CD4-positive, alpha-beta T cell treated with Interleukin-17A for 1 hour (primary cell): Measurements from ENCODE around the gene SCAF11.

Experiments
- DNase-seq: peaks from one replicate; pipeline ENCODE4 v3.0.0-alpha.2; 2020

Gene SCAF11

GRCh38 chr12:45981075-45981837, 9.1 kb downstream of the SCAF11 start:
- no peak for DNase-seq

DNA sequence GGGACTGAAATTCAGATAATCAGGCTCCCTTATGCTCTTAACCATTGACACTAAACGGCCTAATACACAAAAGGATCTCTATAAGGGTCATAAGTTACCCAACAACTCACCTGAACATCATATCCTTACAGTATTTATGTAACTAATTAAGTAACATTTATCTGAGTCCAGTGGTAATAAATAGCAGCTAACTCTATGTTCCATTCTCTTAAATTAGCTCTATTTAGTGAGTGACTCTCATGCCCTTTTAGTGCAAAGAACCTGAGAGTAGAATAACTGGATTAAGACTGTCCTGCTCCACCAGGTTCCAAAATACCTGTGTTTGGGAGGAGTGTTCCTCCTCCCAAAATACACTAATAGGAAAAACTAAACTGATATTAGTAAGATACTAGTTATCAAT, 9.8 kb downstream of the SCAF11 start:
- DNase-seq: no peak

DNA sequence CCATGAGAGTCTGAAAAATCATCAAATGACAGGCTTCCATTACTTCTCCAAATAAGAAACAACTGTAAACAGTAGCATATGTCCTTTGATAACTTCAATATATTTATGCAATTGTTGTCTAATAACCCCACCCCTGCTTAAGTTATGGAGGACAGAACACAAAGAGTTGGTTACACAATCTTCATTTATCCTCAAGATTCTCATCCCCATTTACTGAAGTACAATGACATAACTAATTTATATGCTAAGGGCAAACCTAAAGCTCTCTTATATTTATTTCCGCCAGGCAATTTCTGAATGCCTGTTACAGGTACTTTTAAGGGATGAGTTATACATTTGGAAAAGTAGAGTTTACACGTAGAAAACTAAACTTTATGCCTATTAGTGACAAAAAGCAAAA, 12.3 kb downstream of the SCAF11 start:
- DNase-seq: no peak

GRCh38 chr12:45977620-45978019, 12.8 kb downstream of the SCAF11 start:
- DNase-seq: no peak

GRCh38 chr12:45975506-45975905, 14.9 kb downstream of the SCAF11 start:
- DNase-seq: no peak

DNA sequence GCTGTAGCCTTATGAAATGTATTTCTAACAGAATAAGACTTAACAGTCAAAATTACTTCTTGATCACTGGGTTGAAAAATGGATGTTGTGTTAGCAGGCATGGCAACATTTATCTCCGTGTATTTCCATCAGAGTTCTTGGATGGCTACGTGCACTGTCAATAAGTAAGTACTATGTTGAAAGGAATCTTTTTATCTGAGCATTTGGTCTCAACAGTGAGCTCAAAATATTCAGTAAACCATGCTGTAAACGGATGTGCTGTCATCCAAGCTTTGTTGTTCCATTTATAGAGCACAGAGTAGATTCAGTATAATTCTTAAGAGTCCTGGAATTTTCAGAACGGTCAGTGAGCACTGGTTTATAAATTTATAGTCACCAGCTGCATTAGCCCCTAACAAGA, 15.5 kb downstream of the SCAF11 start:
- DNase-seq: no peak

GRCh38 chr12:45974171-45974719, 16.1 kb downstream of the SCAF11 start:
- DNase-seq: no peak

DNA sequence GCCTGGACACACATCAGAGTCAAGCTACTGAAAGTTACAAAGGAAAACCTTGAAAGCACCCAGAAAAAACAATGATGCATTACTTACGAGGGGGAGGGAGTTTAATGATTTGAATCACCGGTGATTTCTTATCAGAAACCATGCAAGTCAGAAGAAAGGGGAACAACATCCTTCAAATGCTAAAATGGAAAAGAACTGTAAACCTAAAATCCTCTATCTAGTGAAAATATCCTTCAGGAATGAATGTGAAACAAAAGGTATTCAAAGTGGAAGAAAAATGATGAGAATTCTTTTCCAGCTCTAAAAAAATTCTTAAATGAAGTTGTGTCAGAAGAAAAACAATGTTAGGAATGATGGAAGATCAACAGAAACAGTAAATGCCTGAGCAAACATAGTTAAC, 16.8 kb downstream of the SCAF11 start:
- DNase-seq: no peak

DNA sequence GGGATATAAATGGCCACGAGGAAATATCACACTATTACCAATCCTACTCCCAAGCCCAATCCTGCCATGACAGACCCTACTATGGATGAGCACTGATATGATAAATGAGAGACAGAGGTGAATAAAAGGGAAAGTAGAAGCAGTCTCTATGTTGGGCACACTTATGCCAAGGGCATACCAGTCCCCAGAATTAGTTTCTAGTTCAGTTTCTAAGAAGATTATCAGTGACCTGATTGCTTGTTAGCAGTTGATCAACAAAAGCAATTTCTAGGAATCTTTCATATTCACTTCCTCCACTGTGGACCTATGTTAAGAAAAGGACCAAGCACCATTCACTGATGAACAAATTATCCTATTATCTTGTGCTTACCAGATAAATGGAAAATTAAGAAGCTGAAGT, 20.0 kb downstream of the SCAF11 start:
- DNase-seq: no peak

DNA sequence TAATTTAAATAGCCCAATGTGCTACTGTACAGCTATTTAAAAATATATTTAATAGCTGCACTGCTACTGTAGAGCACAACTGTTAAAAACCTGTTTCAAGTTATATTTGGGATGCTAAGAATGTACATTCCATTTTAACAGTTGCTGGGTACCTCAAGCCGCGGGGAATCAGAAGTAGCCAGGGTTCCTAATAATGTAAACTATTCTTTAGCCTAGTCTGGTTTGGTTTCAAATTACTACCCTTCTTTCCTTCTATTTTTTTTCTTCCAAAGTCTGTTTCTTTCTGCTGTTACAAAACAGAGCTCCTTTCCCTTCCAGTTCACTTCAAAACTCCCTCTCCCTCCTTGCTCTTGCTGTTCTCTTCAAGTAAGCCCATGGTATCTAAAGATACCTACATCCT, 21.3 kb downstream of the SCAF11 start:
- DNase-seq: no peak

DNA sequence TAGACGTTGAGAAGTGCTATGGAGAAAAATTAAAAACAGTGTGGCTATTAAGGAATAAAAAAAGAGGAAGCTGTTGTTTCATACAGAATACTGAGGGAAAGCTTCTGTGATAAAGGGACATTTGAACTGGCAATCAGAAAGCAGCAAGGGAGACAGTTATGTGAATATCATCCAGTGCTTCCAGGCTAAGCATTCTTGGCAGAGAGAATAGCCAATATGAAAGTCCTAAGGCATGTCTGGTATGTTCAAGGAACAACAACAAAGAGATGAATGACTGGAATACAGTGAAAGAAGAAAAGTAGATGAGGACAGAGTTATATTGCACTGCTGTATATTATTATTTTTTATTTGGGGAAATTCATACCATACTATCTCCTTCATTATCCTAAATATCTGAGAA, 23.9 kb downstream of the SCAF11 start:
- DNase-seq: no peak

DNA sequence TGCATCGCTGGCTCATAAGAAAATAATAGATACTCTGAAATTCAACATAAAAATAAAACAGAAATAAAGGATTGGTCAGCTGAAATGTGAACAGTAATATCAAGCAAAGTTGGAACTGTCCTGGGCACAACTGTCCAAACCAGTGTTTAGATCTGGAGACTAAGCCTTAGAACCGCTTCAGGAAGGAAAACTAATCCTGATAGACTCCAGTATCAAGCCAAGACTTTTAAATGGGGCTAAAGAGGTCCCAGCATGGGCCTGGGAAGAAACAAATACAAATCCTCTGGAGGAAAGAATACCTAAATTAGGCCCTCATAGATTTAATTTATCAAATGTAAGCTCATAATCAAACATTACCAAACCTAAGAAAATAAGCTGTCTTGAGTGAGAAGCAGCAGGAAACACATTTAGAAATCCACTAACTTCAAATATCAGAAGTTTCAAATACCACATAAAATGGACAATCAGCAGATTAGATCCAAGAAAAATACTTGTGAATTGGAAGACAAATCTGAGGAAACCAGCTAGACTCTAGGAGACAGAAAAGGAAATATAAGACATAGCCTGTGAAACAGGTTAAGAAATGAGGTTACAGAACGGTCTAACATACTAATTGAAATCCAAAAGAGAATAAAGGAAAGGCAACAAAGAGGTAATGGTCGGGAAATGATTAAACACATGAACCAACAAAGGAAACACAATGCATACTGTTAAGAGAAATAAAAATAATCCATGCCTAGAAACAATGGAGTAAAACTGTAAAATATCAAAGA, 27.6 kb downstream of the SCAF11 start:
- DNase-seq: no peak

- no peak for DNase-seq
Observed at GRCh38 chr12:45959728-45960127, 30.6 kb downstream of the SCAF11 start.

DNA sequence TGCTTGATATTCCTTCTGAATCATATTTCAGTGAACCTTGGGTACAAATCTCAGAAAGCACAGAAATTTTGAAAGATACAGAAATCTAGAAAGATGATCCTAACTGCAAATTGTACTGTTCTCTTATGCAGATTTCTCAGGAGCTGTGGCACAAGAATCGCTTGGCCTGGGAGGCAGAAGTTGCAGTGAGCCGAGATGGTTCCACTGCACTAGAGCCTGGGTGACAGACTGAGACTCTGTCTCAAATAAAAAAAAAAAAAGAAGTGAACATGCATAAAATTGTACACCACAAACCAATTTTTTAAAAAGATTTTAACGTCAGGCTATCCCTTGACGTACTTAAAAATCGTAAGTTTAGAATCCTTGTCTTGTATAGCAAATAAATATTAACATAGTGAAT, 31.3 kb downstream of the SCAF11 start:
- no peak for DNase-seq

DNA sequence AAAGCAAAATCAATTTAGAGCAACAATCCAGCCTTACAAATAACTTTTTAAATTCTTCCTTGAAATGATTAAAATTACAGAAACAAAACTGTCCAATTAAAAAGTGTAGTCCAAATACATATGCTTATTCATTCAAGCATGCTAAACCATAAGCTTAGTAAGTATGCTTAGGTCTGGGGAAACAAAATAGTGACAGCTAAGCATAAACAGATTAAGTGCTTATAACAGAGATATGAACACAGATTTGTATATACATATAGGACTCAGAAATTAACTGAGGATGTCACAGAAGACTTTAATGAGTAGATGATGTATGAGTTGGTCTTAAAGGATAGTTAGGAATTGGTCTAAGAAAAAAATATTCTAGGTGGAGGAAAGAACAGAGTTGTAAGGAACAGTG, 41.8 kb downstream of the SCAF11 start:
- no peak for DNase-seq

- no peak for DNase-seq
Observed at GRCh38 chr12:45946435-45946834, 43.9 kb downstream of the SCAF11 start.

DNA sequence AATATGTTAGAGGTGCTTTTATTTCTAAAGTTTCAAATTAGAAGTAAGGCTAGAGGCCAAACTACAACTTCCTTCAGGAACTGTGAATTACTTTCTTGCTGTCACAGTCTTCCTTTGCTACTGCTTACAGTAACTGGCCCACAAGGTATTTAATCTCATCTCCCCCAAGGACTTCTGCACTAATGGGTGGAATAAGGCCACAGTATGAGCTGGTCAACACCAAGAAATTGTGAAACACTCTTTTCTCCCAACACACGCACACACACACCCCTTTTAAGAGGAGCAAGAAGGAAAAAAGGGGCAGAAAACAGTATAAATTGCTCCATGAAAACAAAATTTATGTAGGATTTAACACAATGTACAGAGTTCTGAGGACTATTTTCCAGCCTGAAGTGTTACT, 45.6 kb downstream of the SCAF11 start:
- no peak for DNase-seq

- DNase-seq: no peak
Observed at GRCh38 chr12:45939759-45940158, 50.6 kb downstream of the SCAF11 start.

DNA sequence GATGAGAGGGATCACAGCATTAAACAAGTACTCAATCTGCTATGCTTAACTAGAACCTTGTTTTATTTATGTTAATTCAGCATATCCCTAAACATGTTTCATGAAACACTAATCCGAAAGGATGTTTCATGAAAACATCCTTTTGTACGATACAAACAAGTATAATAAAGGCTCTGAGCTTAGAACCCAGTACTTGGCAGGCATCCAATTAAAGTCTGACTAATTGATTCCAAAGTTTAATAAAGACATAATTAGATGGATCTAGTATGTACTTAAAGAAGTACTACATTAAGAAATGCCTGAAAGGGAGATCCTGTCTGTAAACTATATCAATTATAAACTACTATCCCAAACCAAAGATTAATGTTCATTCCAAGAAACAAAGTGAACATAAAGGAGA, 51.8 kb downstream of the SCAF11 start:
- DNase-seq: no peak

DNA sequence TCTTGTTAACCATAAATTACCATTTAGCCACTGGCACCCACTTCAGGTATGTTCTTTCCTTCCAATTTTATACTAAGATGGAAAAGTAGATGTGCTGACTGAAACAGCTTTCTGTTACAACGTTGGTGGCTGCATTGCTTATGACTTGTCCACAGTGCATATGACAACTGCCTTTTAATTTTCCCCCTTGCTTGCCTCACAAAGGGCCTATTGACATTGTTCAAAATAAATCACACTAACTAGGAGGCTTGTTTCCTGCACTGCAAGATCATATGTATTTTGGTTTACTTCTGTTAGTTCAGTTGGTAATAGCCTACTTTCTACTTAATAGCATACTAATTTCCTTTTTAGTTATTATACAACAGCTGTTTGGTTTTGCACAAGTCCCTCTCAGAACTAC, 55.4 kb downstream of the SCAF11 start:
- DNase-seq: no peak

- no peak for DNase-seq
Observed at GRCh38 chr12:45933504-45933903, 56.9 kb downstream of the SCAF11 start.

GRCh38 chr12:45930369-45930768, 60.0 kb downstream of the SCAF11 start:
- no peak for DNase-seq

DNA sequence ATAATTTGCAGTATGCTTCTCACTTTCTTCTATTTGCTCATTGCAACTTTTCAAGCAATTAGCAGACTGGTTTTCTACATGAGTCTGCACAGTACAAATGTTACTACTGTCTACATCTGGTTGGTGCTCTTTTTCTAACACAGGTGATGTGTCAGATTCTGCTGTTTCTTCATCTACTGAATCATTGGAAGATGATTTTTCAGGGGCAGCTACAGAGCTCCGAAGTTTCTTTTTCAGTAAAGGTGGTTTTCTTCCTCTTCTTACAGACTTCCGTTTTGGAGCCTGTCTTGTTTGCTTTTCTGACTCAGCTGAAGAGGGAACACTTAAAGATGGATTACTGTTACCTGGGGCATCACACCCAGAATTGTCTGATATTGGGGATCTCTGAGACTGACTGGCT, 62.1 kb downstream of the SCAF11 start:
- DNase-seq: no peak

GRCh38 chr12:45918818-45919217, 71.6 kb downstream of the SCAF11 start:
- no peak for DNase-seq
